Sigmoid colon (tissue), 4 donors: ENCODE measurements around the gene MAP2.

Experiments used
- CTCF ChIP-seq, 4 experiments: fragments of 450-650 bp in 3 of 4; fragments of 200-600 bp in 1 of 4; IDR thresholded peaks; one replicate each; pipeline ENCODE4 v1.5.1; 2016 to 2019; ENCODE audit warnings: antibody characterized with exemption in 4 of 4, mild to moderate bottlenecking in 3 of 4, moderate library complexity in 2 of 4
- EP300 ChIP-seq, 4 donors: sonication (generic); formaldehyde crosslinking; IDR thresholded peaks; one replicate each; pipeline ENCODE4 v1.6.1; 2017; ENCODE audit warnings: antibody characterized with exemption in 4 of 4
- POLR2A ChIP-seq, 2 donors: fragments of 450-650 bp; IDR thresholded peaks; one replicate each; pipeline ENCODE4 v1.6.1; 2016; ENCODE audit warnings: antibody characterized with exemption in 2 of 2, mild to moderate bottlenecking in 2 of 2, moderate library complexity in 2 of 2
- POLR2AphosphoS5 ChIP-seq, 4 donors: sonication (generic); formaldehyde crosslinking; IDR thresholded peaks; one replicate each; pipeline ENCODE4 v1.6.1; 2017; ENCODE audit warnings: antibody characterized with exemption in 4 of 4

- TF ChIP-seq CTCF (IDR thresholded peaks at IDR 0.05) (no peak), POLR2AphosphoS5 (IDR thresholded peaks at IDR 0.05) (no peak), POLR2A (IDR thresholded peaks at IDR 0.05) (no peak), EP300 (IDR thresholded peaks at IDR 0.05) (no peak)
Measured at GRCh38 chr2:209741953-209742352, 318.1 kb downstream of the MAP2 start.
